Transverse colon (tissue), 4 donors: ENCODE results near the gene IKZF1. TPM values are rescaled to one million over a fixed set of nuclear protein-coding genes. Genes with fewer than 3 reads are reported as not detected.
A peak's percentile ranks its signal among the peaks of the same experiment; 100 is the strongest.

ENCODE experiments used
- DNase-seq: peaks from one replicate; pipeline ENCODE4 v3.0.0-alpha.2; 2019
- H3K27ac ChIP-seq, 4 donors: fragments of 200-600 bp; sonication (generic); 2 replicates each; pipeline ENCODE4 v1.5.1; 2016 to 2018; ENCODE audit warnings: inconsistent platforms in 4 of 4
- H3K27me3 ChIP-seq: fragments of 200-600 bp; sonication (generic); 2 replicates; pipeline ENCODE4 v1.5.1; 2017; ENCODE audit warnings: inconsistent platforms
- H3K36me3 ChIP-seq, 4 donors: fragments of 200-600 bp; sonication (generic); 2 replicates each; pipeline ENCODE4 v1.5.1; 2017 to 2019; ENCODE audit warnings: inconsistent platforms in 4 of 4
- H3K4me1 ChIP-seq, 4 donors: fragments of 200-600 bp; sonication (generic); 2 replicates each; pipeline ENCODE4 v1.5.1; 2017 to 2020; ENCODE audit warnings: inconsistent platforms in 4 of 4
- H3K4me3 ChIP-seq, 4 donors: fragments of 200-600 bp; sonication (generic); 1 replicate in 1 of 4; 2 replicates in 3 of 4; pipeline versions ENCODE4 v1.5.1 to v1.6.1; 2017 to 2019; ENCODE audit warnings: inconsistent platforms in 4 of 4
- H3K9me3 ChIP-seq, 2 donors: fragments of 200-600 bp; sonication (generic); 2 replicates each; pipeline ENCODE4 v1.5.1; 2017 to 2019; ENCODE audit warnings: inconsistent platforms in 2 of 2
- CTCF ChIP-seq, 5 experiments: fragments of 200-600 bp in 3 of 5; fragments of 450-650 bp in 2 of 5; sonication (generic) in 3 of 5; IDR thresholded peaks; 1 replicate in 2 of 5; 2 replicates in 3 of 5; pipeline ENCODE4 v1.5.1; 2016 to 2017; ENCODE audit warnings: antibody characterized with exemption in 5 of 5, inconsistent platforms in 3 of 5, mild to moderate bottlenecking in 2 of 5, moderate library complexity in 1 of 5
- EP300 ChIP-seq: sonication (generic); formaldehyde crosslinking; IDR thresholded peaks from one replicate; pipeline ENCODE4 v1.6.1; 2017; ENCODE audit warnings: antibody characterized with exemption, low read depth
- POLR2A ChIP-seq: fragments of 450-650 bp; IDR thresholded peaks from one replicate; pipeline ENCODE4 v1.6.1; 2016; ENCODE audit warnings: antibody characterized with exemption, mild to moderate bottlenecking, moderate library complexity
- POLR2AphosphoS5 ChIP-seq, 3 donors: sonication (generic); formaldehyde crosslinking; IDR thresholded peaks; one replicate each; pipeline ENCODE4 v1.6.1; 2016; ENCODE audit warnings: antibody characterized with exemption in 3 of 3
- WGBS, 2 donors: methylation state at CpG; one replicate each; pipeline ENCODE4 v1.1.5; 2018; ENCODE audit warnings: low coverage in 1 of 2; 5-methylcytosine and 5-hydroxymethylcytosine counted together
- in situ Hi-C, 4 donors: fragments of 200-750 bp; cut with MboI; loops; one replicate each; pipeline versions ENCODE4 v1.15.0 to v1.15.1; 2017; ENCODE audit warnings: low sequenced_read_pairs in 3 of 4, low pct_ligation_motif_present in 1 of 4, low pct_unique_long_range_greater_than_20kb in 1 of 4
- intact Hi-C: fragments of 100-400 bp; cut with DNase I; formaldehyde crosslinking; loops from one replicate; pipeline ENCODE4 v1.15.1; 2023; ENCODE audit warnings: low total_unique reads
- total RNA-seq, 4 donors: library from RNA; depleted of rRNA; stranded (reverse); fragments of >200 nt; gene quantifications; one replicate each; pipeline ENCODE4 v1.1.0, GENCODE V29; 2016

The IKZF1 gene
- total RNA-seq, 4 donors from 2014 or later: 9.2 to 116 (median 29.1) TPM

GRCh38 chr7:50348469-50349162 lies 44.1 kb downstream of the IKZF1 start:
- DNase-seq: no peak
- Histone ChIP-seq H3K27ac (no peak overlapping the region), H3K27me3 (no peaks in the 10 kb centered on the region), H3K4me1 (no peaks in the 10 kb centered on the region), H3K36me3 (no peaks in the 10 kb centered on the region), H3K4me3 (no peak overlapping the region), H3K9me3 (no peaks in the 10 kb centered on the region)
- in situ Hi-C loops: no loop called here
- no peak for TF ChIP-seq CTCF (IDR thresholded peaks at IDR 0.05)
- no peak for TF ChIP-seq POLR2AphosphoS5 (IDR thresholded peaks at IDR 0.05)
- no peak for TF ChIP-seq EP300
- no peak for TF ChIP-seq POLR2A
- 85 to 90% methylated on average over 5 to 8 of the region's 8 CpGs for WGBS, 2 donors
- intact Hi-C loops: no loop called here

- no peak overlapping the region for H3K4me3 ChIP-seq
- peak overlapping the region in 2 of 4 donors; percentile 61 to 63 for H3K27ac ChIP-seq
- H3K4me1 ChIP-seq: no peaks in the 10 kb centered on the region
- intact Hi-C loops (no loop called here), in situ Hi-C loops (no loop called here)
- 76 to 82% methylated on average over 6 of the region's 6 CpGs for WGBS, 2 donors
- H3K9me3 ChIP-seq: no peaks in the 10 kb centered on the region
- H3K36me3 ChIP-seq: no peaks in the 10 kb centered on the region
- H3K27me3 ChIP-seq: no peaks in the 10 kb centered on the region
- DNase-seq: no peak
- TF ChIP-seq POLR2A (no peak), CTCF (IDR thresholded peaks at IDR 0.05) (no peak)
These were observed 44.9 kb downstream of the IKZF1 start for GRCh38 chr7:50349399-50349798.

- Histone ChIP-seq H3K4me1 (no peaks in the 10 kb centered on the region), H3K36me3 (no peaks in the 10 kb centered on the region), H3K4me3 (no peak overlapping the region), H3K27me3 (no peaks in the 10 kb centered on the region), H3K27ac (peak overlapping the region; percentile 38 to 63 (median 52)), H3K9me3 (no peaks in the 10 kb centered on the region)
- TF ChIP-seq POLR2A (peak; percentile 14), POLR2AphosphoS5 (IDR thresholded peaks at IDR 0.05) (no peak)
- intact Hi-C loops (no loop called here), in situ Hi-C loops (no loop called here)
- 62 to 65% methylated on average over 6 to 18 of the region's 18 CpGs for WGBS, 2 donors
- no peak for DNase-seq
These were observed 45.7 kb downstream of the IKZF1 start for GRCh38 chr7:50349963-50350944.

- in situ Hi-C loops (no loop called here), intact Hi-C loops (no loop called here)
- TF ChIP-seq POLR2A (no peak), POLR2AphosphoS5 (IDR thresholded peaks at IDR 0.05) (no peak), EP300 (no peak), CTCF (IDR thresholded peaks at IDR 0.05) (no peak)
- Histone ChIP-seq H3K27me3 (no peaks in the 10 kb centered on the region), H3K27ac (peak overlapping the region; percentile 18 to 63 (median 47)), H3K9me3 (no peaks in the 10 kb centered on the region), H3K36me3 (no peaks in the 10 kb centered on the region), H3K4me3 (no peak overlapping the region), H3K4me1 (no peaks in the 10 kb centered on the region)
- DNase-seq: no peak
- 43 to 53% methylated on average over 2 of the region's 2 CpGs for WGBS, 2 donors
These were observed 46.8 kb downstream of the IKZF1 start for GRCh38 chr7:50351267-50351666.
